SK-N-SH treated with all-trans-retinoic acid at 6 μM for 48 hours (cell line): ENCODE data around the gene PLCB1.

Experiments
- ATAC-seq: fragments of 200-7000 bp; cut with Tn5 transposase; 3 replicates; pipeline ENCODE4 v1.9.1; 2020; ENCODE audit warnings: mild to moderate bottlenecking, moderate library complexity
- ARNTL ChIP-seq: fragments of 450-650 bp; formaldehyde crosslinking; IDR thresholded peaks from 2 replicates; pipeline ENCODE4 v1.5.0; 2020; ENCODE audit warnings: low read depth, mild to moderate bottlenecking, moderate library complexity, borderline replicate concordance
- CSDC2 ChIP-seq: fragments of 250-450 bp; sonication (Bioruptor Pico); IDR thresholded peaks from 2 replicates; pipeline ENCODE4 v1.5.0; 2020; ENCODE audit warnings: mild to moderate bottlenecking, moderate library complexity
- ESRRG ChIP-seq: fragments of 250-450 bp; sonication (Bioruptor Pico); IDR thresholded peaks from 2 replicates; pipeline ENCODE4 v1.6.1; 2021; ENCODE audit warnings: mild to moderate bottlenecking
- GLIS3 ChIP-seq: fragments of 250-450 bp; sonication (Bioruptor Pico); IDR thresholded peaks from 2 replicates; pipeline ENCODE4 v1.5.0; 2020; ENCODE audit warnings: mild to moderate bottlenecking, moderate library complexity
- ISL1 ChIP-seq: fragments of 250-450 bp; sonication (Bioruptor Pico); IDR thresholded peaks from 2 replicates; pipeline ENCODE4 v2.1.2; 2022; ENCODE audit warnings: mild to moderate bottlenecking, moderate library complexity
- OSR1 ChIP-seq: fragments of 250-450 bp; sonication (Bioruptor Pico); IDR thresholded peaks from 2 replicates; pipeline ENCODE4 v1.8.0; 2022; ENCODE audit warnings: moderate library complexity, mild to moderate bottlenecking, inconsistent platforms
- RARB ChIP-seq: fragments of 250-450 bp; sonication (Bioruptor Pico); IDR thresholded peaks from 2 replicates; pipeline ENCODE4 v1.8.0; 2021; ENCODE audit warnings: mild to moderate bottlenecking, moderate library complexity
- TCF4 ChIP-seq: fragments of 250-450 bp; sonication (Bioruptor Pico); IDR thresholded peaks from 2 replicates; pipeline ENCODE4 v1.8.0; 2021; ENCODE audit warnings: mild to moderate bottlenecking, moderate library complexity, borderline replicate concordance
- TOX ChIP-seq: fragments of 250-450 bp; sonication (Bioruptor Pico); IDR thresholded peaks from 2 replicates; pipeline ENCODE4 v1.8.0; 2021; ENCODE audit warnings: mild to moderate bottlenecking, moderate library complexity, borderline replicate concordance
- ZC3H10 ChIP-seq: fragments of 250-450 bp; sonication (Bioruptor Pico); IDR thresholded peaks from 2 replicates; pipeline ENCODE4 v1.5.1; 2021; ENCODE audit warnings: mild to moderate bottlenecking, moderate library complexity
- ZFP3 ChIP-seq: fragments of 250-450 bp; sonication (Bioruptor Pico); IDR thresholded peaks from 2 replicates; pipeline ENCODE4 v1.5.0; 2020; ENCODE audit warnings: mild to moderate bottlenecking, moderate library complexity
- ZFP30 ChIP-seq: fragments of 450-650 bp; formaldehyde crosslinking; IDR thresholded peaks from 2 replicates; pipeline ENCODE4 v1.5.0; 2022; ENCODE audit warnings: mild to moderate bottlenecking, moderate library complexity
- ZNF8 ChIP-seq: fragments of 450-650 bp; formaldehyde crosslinking; IDR thresholded peaks from 2 replicates; pipeline ENCODE4 v1.5.0; 2020; ENCODE audit warnings: mild to moderate bottlenecking, moderate library complexity
- TF ChIP-seq, protein P1 (sequence below): fragments of 250-450 bp; sonication (Bioruptor Pico); IDR thresholded peaks from 2 replicates; pipeline ENCODE4 v1.8.0; 2021; ENCODE audit warnings: low read depth, mild to moderate bottlenecking, moderate library complexity, borderline replicate concordance
- TF ChIP-seq, protein P2 (sequence below): fragments of 250-450 bp; sonication (Bioruptor Pico); IDR thresholded peaks from 2 replicates; pipeline ENCODE4 v1.5.1; 2020; ENCODE audit warnings: low read depth, mild to moderate bottlenecking, moderate library complexity
- TF ChIP-seq, protein P3 (sequence below): fragments of 250-450 bp; sonication (Bioruptor Pico); IDR thresholded peaks from 2 replicates; pipeline ENCODE4 v1.5.1; 2021; ENCODE audit warnings: mild to moderate bottlenecking, moderate library complexity
- TF ChIP-seq, protein P4 (sequence below): fragments of 250-450 bp; sonication (Bioruptor Pico); IDR thresholded peaks from 2 replicates; pipeline ENCODE4 v1.8.0; 2020; ENCODE audit warnings: mild to moderate bottlenecking, moderate library complexity, borderline replicate concordance

The PLCB1 gene

DNA sequence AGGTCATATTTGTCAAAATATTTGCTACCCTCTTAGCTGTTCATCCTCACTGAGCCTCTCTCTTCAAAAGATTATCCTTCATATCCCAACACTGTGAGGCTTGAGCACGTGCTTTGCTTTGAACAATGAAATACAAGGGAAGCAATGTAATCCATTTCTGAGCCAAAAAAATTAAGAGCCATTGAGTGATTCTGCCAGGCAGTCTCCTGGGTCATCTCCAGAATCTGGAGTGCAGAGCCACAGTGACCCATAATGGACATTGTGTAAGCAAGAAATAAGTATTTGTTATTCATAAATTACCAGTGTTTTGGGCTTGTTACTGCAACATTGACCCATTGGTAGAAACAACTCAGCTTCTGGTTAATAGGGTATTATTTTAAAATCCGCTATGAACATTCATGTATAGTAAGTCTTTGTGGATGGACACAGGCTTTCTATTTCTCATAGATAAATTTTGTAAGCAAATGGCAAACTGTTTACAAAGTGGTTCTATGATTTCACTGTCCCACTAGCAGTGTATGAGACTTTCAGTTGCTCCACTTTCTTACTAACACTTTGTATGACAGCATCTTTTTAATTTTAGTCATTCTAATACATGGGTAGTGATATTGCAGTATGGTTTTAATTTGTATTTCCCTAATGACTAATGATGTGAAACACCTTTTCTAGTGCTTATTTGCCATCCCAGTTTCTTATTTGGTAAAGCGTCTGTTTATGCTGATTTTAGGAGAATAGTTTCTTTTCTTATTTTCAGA, 358.2 kb downstream of the PLCB1 start (continued):
- TF ChIP-seq, protein P1, sequence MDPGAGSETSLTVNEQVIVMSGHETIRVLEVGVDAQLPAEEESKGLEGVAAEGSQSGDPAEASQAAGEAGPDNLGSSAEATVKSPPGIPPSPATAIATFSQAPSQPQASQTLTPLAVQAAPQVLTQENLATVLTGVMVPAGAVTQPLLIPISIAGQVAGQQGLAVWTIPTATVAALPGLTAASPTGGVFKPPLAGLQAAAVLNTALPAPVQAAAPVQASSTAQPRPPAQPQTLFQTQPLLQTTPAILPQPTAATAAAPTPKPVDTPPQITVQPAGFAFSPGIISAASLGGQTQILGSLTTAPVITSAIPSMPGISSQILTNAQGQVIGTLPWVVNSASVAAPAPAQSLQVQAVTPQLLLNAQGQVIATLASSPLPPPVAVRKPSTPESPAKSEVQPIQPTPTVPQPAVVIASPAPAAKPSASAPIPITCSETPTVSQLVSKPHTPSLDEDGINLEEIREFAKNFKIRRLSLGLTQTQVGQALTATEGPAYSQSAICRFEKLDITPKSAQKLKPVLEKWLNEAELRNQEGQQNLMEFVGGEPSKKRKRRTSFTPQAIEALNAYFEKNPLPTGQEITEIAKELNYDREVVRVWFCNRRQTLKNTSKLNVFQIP (CRISPR knock-in tag), result no peak
- TF ChIP-seq, protein P2, sequence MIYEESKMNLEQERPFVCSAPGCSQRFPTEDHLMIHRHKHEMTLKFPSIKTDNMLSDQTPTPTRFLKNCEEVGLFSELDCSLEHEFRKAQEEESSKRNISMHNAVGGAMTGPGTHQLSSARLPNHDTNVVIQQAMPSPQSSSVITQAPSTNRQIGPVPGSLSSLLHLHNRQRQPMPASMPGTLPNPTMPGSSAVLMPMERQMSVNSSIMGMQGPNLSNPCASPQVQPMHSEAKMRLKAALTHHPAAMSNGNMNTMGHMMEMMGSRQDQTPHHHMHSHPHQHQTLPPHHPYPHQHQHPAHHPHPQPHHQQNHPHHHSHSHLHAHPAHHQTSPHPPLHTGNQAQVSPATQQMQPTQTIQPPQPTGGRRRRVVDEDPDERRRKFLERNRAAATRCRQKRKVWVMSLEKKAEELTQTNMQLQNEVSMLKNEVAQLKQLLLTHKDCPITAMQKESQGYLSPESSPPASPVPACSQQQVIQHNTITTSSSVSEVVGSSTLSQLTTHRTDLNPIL, result no peak
- TF ChIP-seq ZFP3 (CRISPR knock-in tag), result no peak

DNA sequence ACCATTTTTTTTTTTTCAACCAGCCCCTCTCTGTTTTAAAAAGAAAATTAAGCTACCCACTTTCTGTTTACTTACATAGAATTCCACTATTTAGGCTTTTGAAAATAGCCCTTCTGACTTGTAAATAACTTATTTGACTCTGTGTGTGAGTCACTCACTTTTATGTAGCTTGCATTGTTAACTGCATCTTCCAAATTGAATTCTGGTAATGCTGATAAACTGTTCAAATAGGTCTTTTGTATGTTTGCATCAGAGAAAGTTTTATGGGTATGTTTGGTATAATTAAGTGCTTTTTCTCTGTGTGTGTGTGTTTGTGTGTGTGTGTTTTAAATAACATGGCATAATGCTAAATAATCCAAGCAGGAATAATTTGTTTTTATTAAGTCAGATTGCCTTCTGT, 360.1 kb downstream of the PLCB1 start:
- ATAC-seq, result no peak; the same call in 2 of the 3 replicates

DNA sequence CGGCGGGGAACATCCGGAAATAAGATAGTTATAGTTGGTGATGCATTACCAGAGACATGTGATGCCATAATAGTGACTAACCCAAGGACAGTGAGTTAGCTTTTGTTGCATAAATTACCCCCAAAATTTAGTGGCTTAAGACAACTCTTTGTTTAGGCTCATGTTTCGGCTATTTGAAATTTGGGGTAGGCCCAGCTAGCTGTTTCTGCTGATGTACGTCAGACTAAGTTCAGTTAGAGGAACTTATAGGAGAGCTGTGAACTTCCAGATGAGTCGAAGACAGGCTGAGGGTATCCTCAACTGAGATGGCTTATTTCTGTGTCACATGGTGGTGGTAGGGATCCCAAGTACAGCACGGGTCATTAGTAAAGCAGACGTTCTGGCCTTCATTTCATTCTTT, 366.5 kb downstream of the PLCB1 start:
- no peak for ATAC-seq
- TF ChIP-seq, protein P3, sequence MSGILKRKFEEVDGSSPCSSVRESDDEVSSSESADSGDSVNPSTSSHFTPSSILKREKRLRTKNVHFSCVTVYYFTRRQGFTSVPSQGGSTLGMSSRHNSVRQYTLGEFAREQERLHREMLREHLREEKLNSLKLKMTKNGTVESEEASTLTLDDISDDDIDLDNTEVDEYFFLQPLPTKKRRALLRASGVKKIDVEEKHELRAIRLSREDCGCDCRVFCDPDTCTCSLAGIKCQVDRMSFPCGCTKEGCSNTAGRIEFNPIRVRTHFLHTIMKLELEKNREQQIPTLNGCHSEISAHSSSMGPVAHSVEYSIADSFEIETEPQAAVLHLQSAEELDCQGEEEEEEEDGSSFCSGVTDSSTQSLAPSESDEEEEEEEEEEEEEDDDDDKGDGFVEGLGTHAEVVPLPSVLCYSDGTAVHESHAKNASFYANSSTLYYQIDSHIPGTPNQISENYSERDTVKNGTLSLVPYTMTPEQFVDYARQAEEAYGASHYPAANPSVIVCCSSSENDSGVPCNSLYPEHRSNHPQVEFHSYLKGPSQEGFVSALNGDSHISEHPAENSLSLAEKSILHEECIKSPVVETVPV (CRISPR knock-in tag), result no peak
- TF ChIP-seq ZC3H10 (CRISPR knock-in tag) (no peak), ESRRG (no peak), ZFP3 (CRISPR knock-in tag) (no peak), CSDC2 (CRISPR knock-in tag) (no peak), ZFP30 (CRISPR knock-in tag) (no peak), ZNF8 (no peak), GLIS3 (CRISPR knock-in tag) (no peak), RARB (CRISPR knock-in tag) (no peak), ARNTL (no peak), TOX (CRISPR knock-in tag) (no peak)
- TF ChIP-seq, protein P4, sequence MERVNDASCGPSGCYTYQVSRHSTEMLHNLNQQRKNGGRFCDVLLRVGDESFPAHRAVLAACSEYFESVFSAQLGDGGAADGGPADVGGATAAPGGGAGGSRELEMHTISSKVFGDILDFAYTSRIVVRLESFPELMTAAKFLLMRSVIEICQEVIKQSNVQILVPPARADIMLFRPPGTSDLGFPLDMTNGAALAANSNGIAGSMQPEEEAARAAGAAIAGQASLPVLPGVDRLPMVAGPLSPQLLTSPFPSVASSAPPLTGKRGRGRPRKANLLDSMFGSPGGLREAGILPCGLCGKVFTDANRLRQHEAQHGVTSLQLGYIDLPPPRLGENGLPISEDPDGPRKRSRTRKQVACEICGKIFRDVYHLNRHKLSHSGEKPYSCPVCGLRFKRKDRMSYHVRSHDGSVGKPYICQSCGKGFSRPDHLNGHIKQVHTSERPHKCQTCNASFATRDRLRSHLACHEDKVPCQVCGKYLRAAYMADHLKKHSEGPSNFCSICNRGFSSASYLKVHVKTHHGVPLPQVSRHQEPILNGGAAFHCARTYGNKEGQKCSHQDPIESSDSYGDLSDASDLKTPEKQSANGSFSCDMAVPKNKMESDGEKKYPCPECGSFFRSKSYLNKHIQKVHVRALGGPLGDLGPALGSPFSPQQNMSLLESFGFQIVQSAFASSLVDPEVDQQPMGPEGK (CRISPR knock-in tag), result no peak

More for the DNA sequence above, 360.1 kb downstream of the PLCB1 start:
- TF ChIP-seq TOX (CRISPR knock-in tag) (no peak), OSR1 (CRISPR knock-in tag) (no peak), ISL1 (CRISPR knock-in tag) (peak; percentile 65)
- TF ChIP-seq, protein P1 (CRISPR knock-in tag), result no peak

DNA sequence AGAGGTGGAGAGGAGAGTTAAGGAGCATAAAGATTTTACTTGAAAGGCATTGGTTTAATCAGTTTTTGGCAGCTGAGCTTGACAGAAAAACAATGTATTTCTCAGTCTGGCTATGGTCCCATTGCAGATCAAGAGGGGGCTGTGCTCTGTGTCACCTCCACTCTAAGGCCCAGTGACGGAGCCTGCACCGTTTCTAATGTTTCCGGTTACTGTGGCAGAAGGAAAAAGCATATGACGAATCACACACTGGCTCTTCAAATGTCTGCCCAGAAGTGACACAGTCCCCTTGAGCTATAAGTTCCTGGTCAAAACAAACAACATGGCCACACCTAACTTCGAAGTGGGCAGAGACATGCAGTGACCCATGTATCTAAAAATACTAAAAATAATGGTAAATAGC, 372.0 kb downstream of the PLCB1 start:
- ATAC-seq, result no peak
- TF ChIP-seq ZFP3 (CRISPR knock-in tag) (no peak), ZC3H10 (CRISPR knock-in tag) (no peak), RARB (CRISPR knock-in tag) (no peak), TCF4 (CRISPR knock-in tag) (no peak), ZNF8 (no peak), OSR1 (CRISPR knock-in tag) (no peak), ISL1 (CRISPR knock-in tag) (no peak), CSDC2 (CRISPR knock-in tag) (no peak), ESRRG (no peak), GLIS3 (CRISPR knock-in tag) (no peak)
- TF ChIP-seq, protein P3 (CRISPR knock-in tag), result no peak
- TF ChIP-seq, protein P1 (CRISPR knock-in tag), result no peak
- TF ChIP-seq, protein P4 (CRISPR knock-in tag), result no peak
